ENCODE results near the gene INTS1. TPM values are rescaled to one million over a fixed set of nuclear protein-coding genes. Genes with fewer than 3 reads are reported as not detected.

The INTS1 gene
- total and polyA plus RNA-seq, 2 experiments from 2014 or later: 30.0 to 57.3 TPM

- TF ChIP-seq, protein P1, sequence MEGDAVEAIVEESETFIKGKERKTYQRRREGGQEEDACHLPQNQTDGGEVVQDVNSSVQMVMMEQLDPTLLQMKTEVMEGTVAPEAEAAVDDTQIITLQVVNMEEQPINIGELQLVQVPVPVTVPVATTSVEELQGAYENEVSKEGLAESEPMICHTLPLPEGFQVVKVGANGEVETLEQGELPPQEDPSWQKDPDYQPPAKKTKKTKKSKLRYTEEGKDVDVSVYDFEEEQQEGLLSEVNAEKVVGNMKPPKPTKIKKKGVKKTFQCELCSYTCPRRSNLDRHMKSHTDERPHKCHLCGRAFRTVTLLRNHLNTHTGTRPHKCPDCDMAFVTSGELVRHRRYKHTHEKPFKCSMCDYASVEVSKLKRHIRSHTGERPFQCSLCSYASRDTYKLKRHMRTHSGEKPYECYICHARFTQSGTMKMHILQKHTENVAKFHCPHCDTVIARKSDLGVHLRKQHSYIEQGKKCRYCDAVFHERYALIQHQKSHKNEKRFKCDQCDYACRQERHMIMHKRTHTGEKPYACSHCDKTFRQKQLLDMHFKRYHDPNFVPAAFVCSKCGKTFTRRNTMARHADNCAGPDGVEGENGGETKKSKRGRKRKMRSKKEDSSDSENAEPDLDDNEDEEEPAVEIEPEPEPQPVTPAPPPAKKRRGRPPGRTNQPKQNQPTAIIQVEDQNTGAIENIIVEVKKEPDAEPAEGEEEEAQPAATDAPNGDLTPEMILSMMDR (IDR thresholded peaks at IDR 0.05; ENCODE audit: poor library complexity): no peak
- no peak for DNase-seq (ENCODE audit: low spot score)
Observed at GRCh38 chr7:1431226-1431625, 73.0 kb downstream of the INTS1 start.

GRCh38 chr7:1430056-1430845, 73.9 kb downstream of the INTS1 start:
- H3K4me1 ChIP-seq (ENCODE audit: insufficient read depth): no peaks in the 10 kb centered on the region
- no peak overlapping the region for H2AFZ ChIP-seq
- H3K79me2 ChIP-seq: no peaks in the 10 kb centered on the region
- H3K27ac ChIP-seq: no peak overlapping the region
- H3K36me3 ChIP-seq (replicated peaks; ENCODE audit: insufficient read depth, low read depth): no peaks in the 10 kb centered on the region
- no peaks in the 10 kb centered on the region for H3K9me3 ChIP-seq (ENCODE audit: low read depth)
- DNase-seq (ENCODE audit: low spot score): no peak
- TF ChIP-seq, protein P1 (IDR thresholded peaks at IDR 0.05; ENCODE audit: poor library complexity): no peak
- TF ChIP-seq EZH2 (IDR thresholded peaks at IDR 0.05; ENCODE audit: borderline replicate concordance) (no peak), EZH2phosphoT487 (IDR thresholded peaks at IDR 0.05; ENCODE audit: low read depth, severe bottlenecking, unreplicated experiment) (no peak)
- no peaks in the 10 kb centered on the region for H4K20me1 ChIP-seq (ENCODE audit: insufficient read depth, poor library complexity, severe bottlenecking)
- H3K9me2 ChIP-seq (replicated peaks; ENCODE audit: insufficient read depth): no peaks in the 10 kb centered on the region
- WGBS (ENCODE audit: low lambda C conversion rate, missing lambda C conversion rate): 82% methylated on average over 28 of the region's 32 CpGs
- no peak overlapping the region for H3K4me2 ChIP-seq
- H3K27me3 ChIP-seq: no peaks in the 10 kb centered on the region
- no peak overlapping the region for H3K4me3 ChIP-seq

More at GRCh38 chr7:1431226-1431625, 73.0 kb downstream of the INTS1 start:
- H2AFZ ChIP-seq: no peak overlapping the region
- no peaks in the 10 kb centered on the region for H3K36me3 ChIP-seq (replicated peaks; ENCODE audit: insufficient read depth, low read depth)
- H3K9me2 ChIP-seq (replicated peaks; ENCODE audit: insufficient read depth): no peaks in the 10 kb centered on the region
- H3K27ac ChIP-seq: no peak overlapping the region
- H3K27me3 ChIP-seq: no peaks in the 10 kb centered on the region
- H3K4me2 ChIP-seq: no peak overlapping the region
- H3K4me1 ChIP-seq (ENCODE audit: insufficient read depth): no peaks in the 10 kb centered on the region
- H3K79me2 ChIP-seq: no peaks in the 10 kb centered on the region
- no peaks in the 10 kb centered on the region for H3K9me3 ChIP-seq (ENCODE audit: low read depth)
- H3K4me3 ChIP-seq: no peak overlapping the region
- no peaks in the 10 kb centered on the region for H4K20me1 ChIP-seq (ENCODE audit: insufficient read depth, poor library complexity, severe bottlenecking)
- WGBS (ENCODE audit: low lambda C conversion rate, missing lambda C conversion rate): 82% methylated on average over 10 of the region's 10 CpGs

GRCh38 chr7:1428941-1429501, 75.2 kb downstream of the INTS1 start:
- 73% methylated on average over 20 of the region's 20 CpGs for WGBS (ENCODE audit: low lambda C conversion rate, missing lambda C conversion rate)
- Histone ChIP-seq H3K79me2 (no peaks in the 10 kb centered on the region), H3K9me2 (replicated peaks; ENCODE audit: insufficient read depth) (no peaks in the 10 kb centered on the region), H3K36me3 (replicated peaks; ENCODE audit: insufficient read depth, low read depth) (no peaks in the 10 kb centered on the region), H3K4me3 (no peak overlapping the region), H3K27ac (no peak overlapping the region), H3K4me1 (ENCODE audit: insufficient read depth) (no peaks in the 10 kb centered on the region), H3K9me3 (ENCODE audit: low read depth) (no peaks in the 10 kb centered on the region), H2AFZ (no peak overlapping the region), H3K4me2 (no peak overlapping the region), H3K27me3 (no peaks in the 10 kb centered on the region), H4K20me1 (ENCODE audit: insufficient read depth, poor library complexity, severe bottlenecking) (no peaks in the 10 kb centered on the region)
- TF ChIP-seq EZH2 (IDR thresholded peaks at IDR 0.05; ENCODE audit: borderline replicate concordance) (no peak), EZH2phosphoT487 (IDR thresholded peaks at IDR 0.05; ENCODE audit: low read depth, severe bottlenecking, unreplicated experiment) (no peak)
- TF ChIP-seq, protein P1 (IDR thresholded peaks at IDR 0.05; ENCODE audit: poor library complexity): no peak
- no peak for DNase-seq (ENCODE audit: low spot score)

Measured in hepatocyte (in vitro differentiated cells).